ENCODE measurements around the gene COX19.

COX19 gene, protein sequence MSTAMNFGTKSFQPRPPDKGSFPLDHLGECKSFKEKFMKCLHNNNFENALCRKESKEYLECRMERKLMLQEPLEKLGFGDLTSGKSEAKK

DNA sequence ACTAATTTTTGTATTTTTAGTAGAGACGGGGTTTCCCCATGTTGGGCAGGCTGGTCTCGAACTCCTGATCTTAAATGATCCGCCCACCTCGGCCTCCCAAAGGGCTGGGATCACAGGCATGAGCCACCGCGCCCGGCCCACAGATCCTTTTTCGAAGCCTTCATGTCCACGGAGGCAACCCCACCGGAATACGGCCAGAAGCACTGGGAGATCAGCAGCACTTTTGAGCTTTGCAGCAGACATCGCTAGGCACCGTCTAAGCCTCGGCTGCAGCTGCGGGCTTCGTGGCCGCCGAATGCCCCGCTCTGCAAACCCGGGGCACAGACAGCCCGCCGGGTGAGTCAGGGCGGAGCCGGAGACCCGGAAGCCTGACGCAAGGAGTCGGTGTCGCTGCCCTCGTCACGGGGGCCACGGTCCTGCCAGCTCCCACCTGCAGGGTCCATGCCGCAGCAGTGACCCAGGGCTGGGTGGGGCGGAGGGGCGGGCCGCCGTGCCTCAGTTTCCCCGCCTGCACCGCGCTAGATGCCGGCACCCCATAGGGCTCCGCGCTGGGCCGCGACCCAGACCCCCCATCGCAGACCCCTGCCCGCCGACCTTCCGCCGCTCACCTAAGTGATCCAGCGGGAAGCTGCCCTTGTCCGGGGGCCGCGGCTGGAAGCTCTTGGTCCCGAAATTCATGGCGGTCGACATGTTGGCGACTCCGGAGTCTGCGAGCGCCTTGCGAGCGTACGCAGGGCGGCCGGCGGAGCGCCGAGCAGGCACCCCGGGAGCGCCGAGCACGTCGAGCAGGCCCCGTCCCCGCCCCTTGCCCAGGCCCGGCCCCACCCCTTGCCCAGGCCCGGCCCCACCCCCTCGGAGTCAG lies at the start of gene COX19:
Gene COX19, minus strand, starts transcription at position 730 of the 862 bp plus-strand sequence. Its CDS starts 40 bp downstream, at position 690.
- Mint-ChIP-seq H3K27ac (peak within 1 kb of the TSS; percentile 90), H3K9me3 (no peaks in the 10 kb centered on the region), H3K4me3 (peak within 1 kb of the TSS; percentile 90), H3K27me3 (no peaks in the 10 kb centered on the region), H3K36me3 (peaks cover 12% of the 10 kb centered on the region), H3K4me1 (peaks cover 11% of the 10 kb centered on the region)
- ATAC-seq (ENCODE audit: low read depth) (peak; percentile 84), DNase-seq (ENCODE audit: low spot score in 2 of 2) (peak; percentile 87 to 94)

DNA sequence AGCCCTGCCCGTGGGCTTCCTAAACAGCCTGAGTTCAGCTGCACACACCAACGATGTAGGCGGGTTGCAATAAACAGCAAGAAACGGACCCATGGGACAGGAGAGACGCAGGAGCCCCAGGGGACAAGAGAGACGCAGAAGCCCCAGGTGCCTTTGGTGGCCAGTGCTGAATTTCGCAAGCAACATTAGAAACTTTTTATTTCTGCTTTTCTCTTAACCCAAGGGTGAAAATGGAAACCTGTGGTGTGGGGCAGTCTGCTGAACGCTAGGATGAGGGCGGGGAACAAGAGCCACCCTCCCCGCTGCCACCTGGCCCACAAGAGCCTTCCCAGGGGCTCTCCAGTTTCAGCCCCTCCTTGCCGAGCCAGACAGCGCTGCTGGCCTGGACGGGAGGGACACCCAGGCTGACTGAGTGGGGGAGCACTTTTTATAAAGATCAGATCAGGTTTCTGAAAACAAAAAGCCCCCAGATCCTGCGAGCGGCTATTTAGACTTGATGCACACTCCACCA lies 49.0 kb upstream of the COX19 start:
- peaks cover 44% of the 10 kb centered on the region for H3K4me1 Mint-ChIP-seq
- no peaks in the 10 kb centered on the region for H3K27me3 Mint-ChIP-seq
- H3K9me3 Mint-ChIP-seq = no peaks in the 10 kb centered on the region
- ATAC-seq (ENCODE audit: low read depth) (peak; percentile 67), DNase-seq (ENCODE audit: low spot score in 2 of 2) (peak; percentile 72 to 87)
- H3K27ac Mint-ChIP-seq = peak overlapping the region; percentile 99
- H3K36me3 Mint-ChIP-seq = peaks cover 7% of the 10 kb centered on the region
- H3K4me3 Mint-ChIP-seq = peak overlapping the region; percentile 80

DNA sequence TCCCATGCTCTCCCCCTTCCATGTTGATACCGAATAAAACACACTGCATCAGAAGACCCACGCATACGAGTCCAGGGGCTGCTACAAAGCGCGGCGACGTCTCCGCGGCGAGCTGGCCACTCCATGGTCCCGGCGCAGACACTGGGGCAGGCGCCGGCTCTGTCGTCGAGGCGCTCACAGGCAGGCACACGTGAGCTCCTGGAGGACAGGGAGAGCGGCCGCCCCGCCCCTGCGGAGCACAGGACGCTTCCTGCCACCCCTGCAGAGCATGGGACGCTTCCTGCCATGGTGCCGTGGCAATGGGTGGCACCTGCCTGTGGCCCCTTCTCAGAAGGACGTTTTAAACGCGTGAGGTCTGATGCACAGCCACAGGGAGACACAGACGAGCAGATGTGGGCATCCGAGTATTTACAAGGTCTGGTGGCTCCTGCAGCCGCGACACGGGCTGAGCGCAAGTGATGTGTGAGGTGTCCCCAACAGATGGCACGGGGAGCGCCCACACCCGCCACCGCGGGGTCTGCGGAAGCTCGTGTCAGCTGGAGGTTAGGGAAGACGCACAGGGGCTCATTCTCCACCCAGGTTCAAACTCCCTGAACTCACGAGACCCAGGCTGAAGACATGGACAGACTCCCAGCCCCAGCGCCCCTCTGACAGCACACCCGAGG lies 47.6 kb upstream of the COX19 start:
- Mint-ChIP-seq H3K9me3 (no peaks in the 10 kb centered on the region), H3K36me3 (peaks cover 13% of the 10 kb centered on the region), H3K27ac (peak overlapping the region; percentile 99), H3K4me1 (peaks cover 44% of the 10 kb centered on the region), H3K27me3 (no peaks in the 10 kb centered on the region), H3K4me3 (peak overlapping the region; percentile 80)
- ATAC-seq (ENCODE audit: low read depth) = peak; percentile 65
- peak; percentile 77 to 81 for DNase-seq (ENCODE audit: low spot score in 2 of 2)

DNA sequence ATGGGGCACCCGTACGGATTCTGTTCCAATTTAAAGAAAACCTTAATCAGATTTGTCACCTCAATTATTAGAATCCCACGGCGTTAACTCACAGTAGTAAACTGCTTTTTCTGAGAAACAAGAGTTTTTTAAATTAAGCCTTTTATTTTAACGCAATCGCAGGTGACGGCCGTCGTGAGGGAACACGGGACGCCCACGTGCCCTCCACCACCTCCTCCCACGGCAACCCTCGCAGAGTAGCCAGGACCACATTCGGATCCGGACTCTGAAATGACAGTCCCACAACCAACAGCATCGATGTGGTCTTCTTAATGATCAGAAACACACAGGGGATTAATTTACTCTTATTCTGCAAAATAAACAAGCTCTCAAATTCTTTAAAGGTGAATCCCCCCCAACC lies 47.0 kb upstream of the COX19 start:
- Mint-ChIP-seq H3K36me3 (peaks cover 14% of the 10 kb centered on the region), H3K9me3 (no peaks in the 10 kb centered on the region), H3K4me3 (peak overlapping the region; percentile 80), H3K27me3 (no peaks in the 10 kb centered on the region), H3K27ac (peak overlapping the region; percentile 99), H3K4me1 (peaks cover 44% of the 10 kb centered on the region)
- ATAC-seq (ENCODE audit: low read depth) (no peak), DNase-seq (ENCODE audit: low spot score in 2 of 2) (no peak)

DNA sequence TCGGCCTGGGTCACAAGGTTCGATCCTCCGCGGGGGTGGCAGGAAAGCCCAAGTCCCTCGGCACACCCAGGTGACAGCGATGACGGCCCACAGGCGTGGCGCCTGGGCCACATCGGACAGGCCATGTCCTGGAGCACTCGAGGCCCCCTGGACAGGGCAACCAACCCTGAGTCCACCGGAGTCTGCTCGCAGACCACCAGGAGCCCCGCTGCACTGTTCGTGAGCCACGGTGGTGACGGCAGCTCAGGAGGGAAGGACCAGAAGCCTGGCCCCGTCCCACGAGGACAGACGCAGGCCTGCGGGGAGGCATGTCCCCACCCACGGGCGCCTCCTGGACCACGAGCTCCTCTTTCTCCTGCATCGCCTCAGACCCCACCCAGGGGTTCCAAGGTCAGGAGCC lies 46.6 kb upstream of the COX19 start:
- H3K27me3 Mint-ChIP-seq = no peaks in the 10 kb centered on the region
- no peak overlapping the region for H3K4me3 Mint-ChIP-seq
- no peaks in the 10 kb centered on the region for H3K9me3 Mint-ChIP-seq
- peaks cover 14% of the 10 kb centered on the region for H3K36me3 Mint-ChIP-seq
- DNase-seq (ENCODE audit: low spot score in 2 of 2) = peak in 1 of 2 donors; percentile 23
- peaks cover 41% of the 10 kb centered on the region for H3K4me1 Mint-ChIP-seq
- H3K27ac Mint-ChIP-seq = peak overlapping the region; percentile 99
- no peak for ATAC-seq (ENCODE audit: low read depth)

DNA sequence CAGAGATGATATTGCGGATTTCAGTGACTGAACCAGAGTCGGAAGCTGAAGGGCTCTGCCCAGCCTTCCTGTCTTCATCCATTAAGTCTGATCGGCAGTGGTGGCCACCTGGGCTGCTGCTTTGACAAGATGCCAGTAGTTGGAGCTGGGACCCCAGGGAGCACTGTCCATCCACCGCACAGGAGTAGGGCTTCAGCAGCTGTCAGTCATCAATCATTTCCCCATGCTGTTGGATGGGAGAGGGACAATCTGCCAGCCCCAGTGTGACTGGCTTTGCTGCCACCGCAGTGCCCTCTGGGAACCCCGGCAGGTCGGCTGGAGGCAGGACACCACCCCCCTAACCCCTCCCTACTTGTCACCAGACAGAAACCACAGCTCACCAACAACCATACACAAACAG lies 46.0 kb upstream of the COX19 start:
- Mint-ChIP-seq H3K4me1 (peaks cover 39% of the 10 kb centered on the region), H3K4me3 (no peak overlapping the region), H3K9me3 (no peaks in the 10 kb centered on the region), H3K36me3 (peaks cover 14% of the 10 kb centered on the region), H3K27me3 (no peaks in the 10 kb centered on the region), H3K27ac (no peak overlapping the region)
- DNase-seq (ENCODE audit: low spot score in 2 of 2) (no peak), ATAC-seq (ENCODE audit: low read depth) (no peak)

DNA sequence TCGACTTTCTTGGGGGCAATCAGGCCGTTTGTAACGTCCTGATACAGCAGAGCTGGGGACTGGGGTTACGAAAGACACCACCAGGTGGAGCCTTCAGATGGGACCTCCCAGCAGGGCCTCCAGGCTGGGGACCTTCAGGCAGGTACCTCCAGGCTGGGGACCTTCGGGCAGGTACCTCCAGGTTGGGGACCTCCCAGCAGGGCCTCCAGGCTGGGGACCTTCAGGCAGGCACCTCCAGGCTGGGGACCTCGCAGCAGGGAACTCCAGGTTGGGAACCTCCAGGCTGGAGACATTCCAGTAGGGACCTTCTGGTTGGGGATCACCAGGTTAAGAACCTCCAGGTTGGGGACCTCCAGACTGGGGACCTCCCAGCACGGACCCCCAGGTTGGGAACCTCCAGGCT lies 45.5 kb upstream of the COX19 start:
- no peaks in the 10 kb centered on the region for H3K27me3 Mint-ChIP-seq
- H3K27ac Mint-ChIP-seq = no peak overlapping the region
- ATAC-seq (ENCODE audit: low read depth) (no peak), DNase-seq (ENCODE audit: low spot score in 2 of 2) (peak in 1 of 2 donors; percentile 42)
- peaks cover 14% of the 10 kb centered on the region for H3K36me3 Mint-ChIP-seq
- no peak overlapping the region for H3K4me3 Mint-ChIP-seq
- no peaks in the 10 kb centered on the region for H3K9me3 Mint-ChIP-seq
- peaks cover 35% of the 10 kb centered on the region for H3K4me1 Mint-ChIP-seq

DNA sequence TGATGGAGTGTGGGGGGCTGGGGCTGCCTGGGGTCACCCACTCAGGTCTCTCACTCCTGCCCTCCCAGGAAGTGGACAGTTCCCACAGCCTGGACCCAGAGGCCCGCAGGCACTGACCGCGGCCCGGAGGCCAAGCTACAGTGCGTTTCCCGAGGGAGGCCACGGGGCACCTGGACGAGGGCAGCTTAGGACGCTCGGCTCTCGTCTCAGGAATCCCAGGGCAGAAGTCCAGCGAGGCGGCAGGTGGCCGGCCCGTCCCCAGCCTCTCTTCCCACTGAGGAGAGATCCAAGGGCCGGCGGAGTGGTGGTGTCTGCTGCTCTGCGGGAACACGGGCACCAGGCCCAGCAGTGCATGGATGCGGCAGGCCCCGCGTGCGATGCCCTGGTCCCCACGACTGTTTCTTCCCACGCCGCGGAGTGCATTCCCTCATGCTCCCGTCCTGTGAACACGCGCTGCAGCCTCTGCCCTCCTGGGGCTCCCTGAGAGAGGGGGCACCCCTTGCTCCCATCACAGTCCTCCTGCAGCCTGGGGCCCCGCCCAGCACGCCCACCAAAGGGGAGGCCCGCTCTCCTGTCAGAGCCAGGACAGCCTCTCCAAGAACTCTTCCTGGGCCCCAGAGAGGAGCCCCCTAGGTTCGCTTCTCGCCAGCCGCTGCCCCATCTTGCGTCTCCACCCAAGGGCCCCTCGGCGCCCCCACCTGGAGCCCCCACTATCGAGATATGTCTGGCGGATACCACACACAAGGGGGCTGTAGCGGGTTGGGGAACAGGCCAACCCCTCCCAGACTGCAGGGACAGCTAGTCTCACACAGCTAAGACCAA lies 44.7 kb upstream of the COX19 start:
- no peak overlapping the region for H3K27ac Mint-ChIP-seq
- no peak for ATAC-seq (ENCODE audit: low read depth)

DNA sequence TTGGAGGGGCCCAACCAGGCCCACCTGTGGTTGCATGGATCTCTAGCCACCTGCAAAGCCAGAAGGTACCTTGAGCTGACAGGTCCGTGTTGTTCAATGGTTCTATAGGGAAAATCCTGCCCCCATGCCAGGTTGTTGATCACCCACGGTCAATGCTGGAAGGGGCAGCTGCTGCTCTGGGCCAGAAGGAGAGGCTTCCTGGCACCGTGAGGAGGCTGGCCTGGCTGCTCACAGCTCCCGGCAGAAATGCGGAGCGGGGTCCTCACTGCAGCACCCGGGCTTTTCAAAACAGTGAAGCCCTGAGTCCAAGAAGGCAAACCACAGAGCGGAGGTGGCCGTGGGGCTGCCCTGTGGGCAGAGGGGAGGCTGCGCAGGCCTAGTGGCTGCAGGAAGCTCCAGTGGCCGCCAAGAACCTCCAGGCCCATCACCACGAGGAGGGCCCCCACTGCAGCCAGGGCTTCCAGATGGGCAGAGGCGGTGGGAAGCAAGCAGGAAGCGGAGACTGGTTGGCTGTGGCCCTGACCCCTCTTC lies 44.0 kb upstream of the COX19 start:
- DNase-seq (ENCODE audit: low spot score in 2 of 2) = no peak
- no peaks in the 10 kb centered on the region for H3K9me3 Mint-ChIP-seq
- H3K27ac Mint-ChIP-seq = no peak overlapping the region
- H3K4me3 Mint-ChIP-seq = no peak overlapping the region
- no peak for ATAC-seq (ENCODE audit: low read depth)
- H3K36me3 Mint-ChIP-seq = peaks cover 15% of the 10 kb centered on the region
- peaks cover 27% of the 10 kb centered on the region for H3K4me1 Mint-ChIP-seq
- H3K27me3 Mint-ChIP-seq = no peaks in the 10 kb centered on the region

More for the DNA sequence above, 44.7 kb upstream of the COX19 start:
- no peak for DNase-seq (ENCODE audit: low spot score in 2 of 2)
- Mint-ChIP-seq H3K36me3 (peaks cover 14% of the 10 kb centered on the region), H3K27me3 (no peaks in the 10 kb centered on the region), H3K4me1 (peaks cover 32% of the 10 kb centered on the region), H3K9me3 (no peaks in the 10 kb centered on the region), H3K4me3 (no peak overlapping the region)

DNA sequence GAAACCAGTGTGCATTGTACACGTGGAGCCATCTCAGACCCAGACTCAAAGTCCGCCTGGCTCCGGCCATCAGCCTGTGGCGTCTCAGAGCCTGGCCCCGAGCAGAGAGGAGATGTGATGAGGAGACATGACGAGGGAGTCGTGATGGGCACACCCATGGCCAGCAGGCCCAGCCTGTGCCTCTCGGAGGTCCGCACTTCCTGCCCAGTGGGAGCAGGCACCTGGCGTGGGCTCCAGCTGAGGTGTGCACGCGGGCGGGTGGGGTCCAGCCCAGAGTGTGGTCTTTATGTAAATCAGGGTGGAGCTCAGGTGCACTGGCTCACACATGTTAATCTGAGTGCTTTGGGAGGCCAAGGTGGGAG lies 43.0 kb upstream of the COX19 start:
- Mint-ChIP-seq H3K27ac (peak overlapping the region; percentile 30), H3K27me3 (no peaks in the 10 kb centered on the region), H3K9me3 (no peaks in the 10 kb centered on the region), H3K4me1 (peaks cover 18% of the 10 kb centered on the region), H3K36me3 (peaks cover 15% of the 10 kb centered on the region), H3K4me3 (peak overlapping the region; percentile 47)
- ATAC-seq (ENCODE audit: low read depth) = no peak
- DNase-seq (ENCODE audit: low spot score in 2 of 2) = no peak

DNA sequence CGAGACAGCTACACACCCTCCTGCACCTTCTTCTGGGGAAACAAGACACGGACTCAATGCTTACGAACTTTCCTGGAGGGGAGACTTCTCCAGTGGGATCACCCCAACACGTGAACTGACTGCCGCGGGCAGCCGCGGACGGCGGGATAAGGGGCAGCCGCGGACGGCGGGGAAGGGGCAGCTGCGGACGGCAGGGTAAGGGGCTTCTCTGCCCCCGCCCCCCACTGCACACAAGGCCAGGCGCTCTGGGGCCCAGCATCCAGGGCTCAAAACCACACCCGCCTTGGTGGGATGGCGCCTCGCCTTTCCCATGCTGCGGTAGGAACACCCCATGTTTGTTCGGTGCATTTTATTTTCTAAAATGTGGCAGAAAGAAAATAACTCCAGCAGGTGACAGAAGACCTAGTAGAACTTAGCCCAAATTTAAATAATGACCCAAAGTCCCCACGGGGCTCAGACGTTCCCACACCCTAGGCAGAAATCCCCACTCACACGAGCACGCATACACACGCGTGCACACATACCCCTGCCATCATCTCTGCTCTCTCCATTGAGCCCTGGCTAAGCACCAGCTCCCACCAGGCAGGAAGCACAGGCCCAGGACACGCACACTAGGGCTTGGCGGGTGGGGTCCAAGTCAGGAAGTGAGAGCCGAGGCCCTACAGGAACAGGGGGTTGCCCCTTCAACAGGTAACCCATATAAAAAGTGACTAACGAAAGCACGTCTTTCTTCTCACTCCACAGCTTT lies 42.4 kb upstream of the COX19 start:
- no peak overlapping the region for H3K27ac Mint-ChIP-seq
- no peaks in the 10 kb centered on the region for H3K9me3 Mint-ChIP-seq
- H3K4me1 Mint-ChIP-seq = peaks cover 12% of the 10 kb centered on the region
- no peak for DNase-seq (ENCODE audit: low spot score in 2 of 2)
- H3K27me3 Mint-ChIP-seq = no peaks in the 10 kb centered on the region
- peaks cover 15% of the 10 kb centered on the region for H3K36me3 Mint-ChIP-seq
- no peak for ATAC-seq (ENCODE audit: low read depth)
- H3K4me3 Mint-ChIP-seq = peak overlapping the region; percentile 47

DNA sequence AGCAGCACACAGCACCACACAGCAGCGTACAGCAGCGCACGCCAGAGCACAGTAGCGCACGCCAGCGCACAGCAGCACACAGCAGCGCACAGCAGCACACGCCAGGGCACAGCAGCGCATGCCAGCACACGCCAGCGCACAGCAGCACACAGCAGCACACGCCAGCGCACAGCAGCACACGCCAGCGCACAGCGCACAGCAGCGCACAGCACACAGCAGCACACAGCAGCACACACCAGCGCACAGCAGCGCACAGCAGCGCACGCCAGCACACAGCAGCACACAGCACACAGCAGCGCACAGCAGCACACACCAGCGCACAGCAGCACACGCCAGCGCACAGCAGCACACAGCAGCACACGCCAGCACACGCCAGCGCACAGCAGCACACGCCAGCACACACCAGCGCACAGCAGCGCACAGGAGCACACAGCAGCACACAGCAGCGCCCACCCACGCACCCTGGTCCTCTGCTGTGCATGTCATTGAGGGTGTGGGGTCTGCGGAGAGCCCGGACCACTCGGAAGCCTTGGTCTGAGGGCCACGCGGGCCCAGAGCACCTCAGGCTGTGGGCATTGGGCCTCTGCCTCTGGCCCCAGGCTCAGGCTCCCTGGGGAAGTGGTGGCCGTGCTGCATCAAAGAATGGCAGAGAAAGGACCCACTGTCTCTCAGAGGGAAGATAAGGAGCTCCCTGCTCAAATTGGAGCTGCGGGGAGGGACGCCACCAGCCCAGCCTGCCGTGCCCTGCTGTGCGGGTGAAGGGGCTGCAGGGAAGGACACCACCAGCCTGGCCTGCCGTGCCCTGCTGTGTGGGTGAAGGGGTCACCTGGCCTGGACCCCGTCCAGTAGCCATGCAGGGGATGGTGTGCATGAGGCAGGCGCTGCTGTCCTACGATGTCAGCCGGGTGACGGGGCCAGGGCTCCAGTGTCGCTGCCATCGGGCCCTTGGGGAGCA lies 41.5 kb upstream of the COX19 start:
- no peak for DNase-seq (ENCODE audit: low spot score in 2 of 2)
- H3K27ac Mint-ChIP-seq = no peak overlapping the region
- no peak overlapping the region for H3K4me3 Mint-ChIP-seq
- H3K27me3 Mint-ChIP-seq = no peaks in the 10 kb centered on the region
- no peaks in the 10 kb centered on the region for H3K9me3 Mint-ChIP-seq
- peaks cover 8% of the 10 kb centered on the region for H3K4me1 Mint-ChIP-seq
- ATAC-seq (ENCODE audit: low read depth) = no peak
- peaks cover 9% of the 10 kb centered on the region for H3K36me3 Mint-ChIP-seq
